Mesendoderm (in vitro differentiated cells): Measurements from ENCODE around the gene MYPN.
"Not testable (repeated sequence)": the region's sequence is repeated elsewhere in the genome, so short reads cannot be mapped to it uniquely, and the experiment has no call there.

Source experiments
- DNase-seq: peaks from one replicate; pipeline ENCODE4 v3.0.0; 2013
- H2AK5ac ChIP-seq: 2 replicates; pipeline ENCODE4 v1.6.1; 2013; ENCODE audit warnings: low read length, inconsistent platforms
- H2BK120ac ChIP-seq: 2 replicates; pipeline ENCODE4 v1.6.1; 2013; ENCODE audit warnings: low read depth, mild to moderate bottlenecking, low read length, moderate library complexity, mixed read lengths
- H2BK15ac ChIP-seq: replicated peaks from 2 replicates; pipeline ENCODE4 v1.6.1; 2013; ENCODE audit warnings: low read depth, mild to moderate bottlenecking, moderate library complexity
- H2BK5ac ChIP-seq: 2 replicates; pipeline ENCODE4 v1.6.1; 2013; ENCODE audit warnings: low read length, inconsistent platforms
- H3K18ac ChIP-seq: 2 replicates; pipeline ENCODE4 v1.6.1; 2013; ENCODE audit warnings: mild to moderate bottlenecking, low read length, mixed read lengths
- H3K23ac ChIP-seq: one replicate; pipeline ENCODE4 v1.6.1; 2013; ENCODE audit warnings: low read length
- H3K27ac ChIP-seq: 2 replicates; pipeline ENCODE4 v1.5.1; 2013; ENCODE audit warnings: low read depth, mild to moderate bottlenecking, inconsistent platforms, low read length, moderate library complexity
- H3K27me3 ChIP-seq: 2 replicates; pipeline ENCODE4 v1.6.1; 2013; ENCODE audit warnings: low read length, control low read depth, mild to moderate bottlenecking, inconsistent platforms; ENCODE audit not compliant: insufficient read depth, poor library complexity
- H3K36me3 ChIP-seq: 2 replicates; pipeline ENCODE4 v1.6.1; 2013; ENCODE audit warnings: low read length, inconsistent platforms; ENCODE audit not compliant: control insufficient read depth, insufficient read depth
- H3K4ac ChIP-seq: one replicate; pipeline ENCODE4 v1.6.1; 2013; ENCODE audit warnings: low read depth, mild to moderate bottlenecking, low read length, moderate library complexity
- H3K4me1 ChIP-seq: 2 replicates; pipeline ENCODE4 v1.6.1; 2013; ENCODE audit warnings: low read depth, low read length, inconsistent platforms; ENCODE audit not compliant: control insufficient read depth
- H3K4me2 ChIP-seq: 2 replicates; pipeline ENCODE4 v1.6.1; 2013; ENCODE audit warnings: low read length
- H3K4me3 ChIP-seq: 2 replicates; pipeline ENCODE4 v1.5.1; 2013; ENCODE audit warnings: mild to moderate bottlenecking, low read length
- H3K56ac ChIP-seq: one replicate; pipeline ENCODE4 v1.6.1; 2013; ENCODE audit warnings: low read length
- H3K79me1 ChIP-seq: 2 replicates; pipeline ENCODE4 v1.6.1; 2013; ENCODE audit warnings: low read length, inconsistent platforms
- H3K79me2 ChIP-seq: 2 replicates; pipeline ENCODE4 v1.6.1; 2013; ENCODE audit warnings: mild to moderate bottlenecking, low read length; ENCODE audit not compliant: control insufficient read depth, insufficient read depth
- H3K9ac ChIP-seq: 2 replicates; pipeline ENCODE4 v1.6.1; 2013; ENCODE audit warnings: low read length, inconsistent platforms
- H4K5ac ChIP-seq: one replicate; pipeline ENCODE4 v1.6.1; 2013; ENCODE audit warnings: low read length
- H4K8ac ChIP-seq: one replicate; pipeline ENCODE4 v1.6.1; 2013; ENCODE audit warnings: low read depth, mild to moderate bottlenecking, control low read depth, low read length, moderate library complexity
- WGBS: extraction: QIAGEN DNeasy Blood & Tissue Kit; methylation state at CpG from one replicate; pipeline ENCODE4 v1.1.7; 2013; ENCODE audit warnings: low lambda C conversion rate, missing lambda C conversion rate; ENCODE audit not compliant: insufficient coverage; ENCODE audit errors: extremely low coverage; 5-methylcytosine and 5-hydroxymethylcytosine counted together

Gene MYPN

DNA sequence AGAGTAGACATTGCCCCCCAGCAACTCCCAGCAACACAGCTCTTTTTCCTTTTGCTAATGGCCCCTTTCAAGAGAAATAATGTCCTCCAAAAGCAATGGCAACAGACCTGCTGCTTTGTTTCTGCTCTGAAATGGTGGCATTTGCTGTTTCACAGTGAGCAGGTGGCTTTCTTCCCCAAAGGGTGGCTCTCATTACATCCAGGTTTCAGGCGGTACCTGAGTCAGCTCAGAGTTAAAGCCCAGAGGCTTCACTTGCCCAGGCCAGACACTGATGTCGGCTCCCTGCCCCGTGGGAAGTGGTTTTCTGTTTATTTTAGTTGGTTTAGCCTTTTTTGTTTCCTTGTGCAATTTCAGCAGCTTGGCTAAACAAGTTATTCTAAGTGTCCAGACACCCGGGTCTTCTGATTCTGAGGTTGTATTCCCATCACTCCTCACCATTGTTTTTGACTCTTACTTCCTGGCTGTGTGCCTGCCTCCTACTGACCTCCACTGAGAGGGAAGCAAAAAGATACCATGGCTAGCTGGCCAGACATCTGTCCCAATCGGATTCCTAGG is 130.4 kb downstream of the MYPN start:
- Histone ChIP-seq H3K4me3 (no peak overlapping the region), H3K4ac (no peak overlapping the region), H3K79me1 (no peaks in the 10 kb centered on the region), H3K27ac (no peak overlapping the region), H4K5ac (no peak overlapping the region), H3K9ac (no peak overlapping the region), H2BK15ac (no peak overlapping the region), H3K23ac (no peak overlapping the region), H4K8ac (no peak overlapping the region), H2AK5ac (no peak overlapping the region), H3K56ac (no peak overlapping the region), H2BK5ac (no peak overlapping the region), H3K36me3 (no peaks in the 10 kb centered on the region), H3K27me3 (no peaks in the 10 kb centered on the region), H2BK120ac (no peak overlapping the region), H3K4me2 (no peak overlapping the region), H3K18ac (no peak overlapping the region), H3K79me2 (no peaks in the 10 kb centered on the region), H3K4me1 (no peaks in the 10 kb centered on the region)
- no peak for DNase-seq
- WGBS = no CpG with 5 or more reads among the region's 5 CpGs

DNA sequence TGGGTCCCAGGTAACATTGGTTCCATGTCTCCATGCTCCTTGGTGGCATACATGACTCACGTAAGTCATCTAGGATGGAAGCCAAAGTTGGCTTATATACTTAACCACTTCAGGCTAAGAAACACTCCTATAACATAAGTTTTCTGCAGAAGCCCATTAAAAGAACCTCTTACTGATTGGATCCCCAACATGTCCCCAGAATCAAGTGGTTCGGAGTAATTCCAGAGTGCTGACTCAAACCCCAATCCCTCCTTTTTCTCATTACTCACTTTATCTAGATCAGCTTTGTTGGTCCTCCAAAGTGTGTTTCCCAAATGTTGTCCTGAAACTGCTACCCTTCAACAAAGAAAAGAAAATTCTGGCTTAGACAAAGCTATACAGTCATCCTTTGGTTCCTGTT is 132.8 kb downstream of the MYPN start:
- H4K5ac ChIP-seq = no peak overlapping the region
- H4K8ac ChIP-seq = no peak overlapping the region
- no peaks in the 10 kb centered on the region for H3K79me2 ChIP-seq
- H3K79me1 ChIP-seq = no peaks in the 10 kb centered on the region
- no peak overlapping the region for H3K18ac ChIP-seq
- no peak overlapping the region for H3K9ac ChIP-seq
- WGBS = no CpG with 5 or more reads among the region's 2 CpGs
- H3K27ac ChIP-seq = no peak overlapping the region
- no peaks in the 10 kb centered on the region for H3K27me3 ChIP-seq
- no peak overlapping the region for H3K4me3 ChIP-seq
- no peaks in the 10 kb centered on the region for H3K4me1 ChIP-seq
- H2BK15ac ChIP-seq = no peak overlapping the region
- H3K23ac ChIP-seq = no peak overlapping the region
- H2BK120ac ChIP-seq = no peak overlapping the region
- H2AK5ac ChIP-seq = no peak overlapping the region
- no peak overlapping the region for H3K4me2 ChIP-seq
- no peak overlapping the region for H3K56ac ChIP-seq
- H2BK5ac ChIP-seq = no peak overlapping the region
- no peaks in the 10 kb centered on the region for H3K36me3 ChIP-seq
- DNase-seq = no peak
- no peak overlapping the region for H3K4ac ChIP-seq

DNA sequence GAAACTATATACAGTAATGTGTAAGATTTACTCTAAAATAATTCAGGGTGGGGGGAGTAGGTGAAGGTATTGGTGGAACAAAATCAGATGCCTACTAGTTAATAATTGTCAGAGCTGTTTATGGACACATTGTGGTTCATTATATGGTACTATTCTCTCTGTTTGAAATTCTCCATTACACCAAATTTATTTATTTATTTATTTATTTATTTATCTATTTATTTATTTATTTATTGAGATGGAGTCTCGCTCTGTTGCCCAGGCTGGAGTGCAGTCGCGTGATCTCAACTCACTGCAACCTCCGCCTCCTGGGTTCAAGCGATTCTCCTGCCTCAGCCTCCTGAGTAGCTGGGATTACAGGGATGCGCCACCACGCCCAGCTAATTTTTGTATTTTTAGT is 137.1 kb downstream of the MYPN start:
- not testable (repeated sequence) for H3K4me2 ChIP-seq, H2BK120ac ChIP-seq, H3K9ac ChIP-seq, H3K4me1 ChIP-seq, H3K56ac ChIP-seq, H3K23ac ChIP-seq, H3K4ac ChIP-seq, H2BK15ac ChIP-seq, H3K18ac ChIP-seq, H3K79me1 ChIP-seq, H4K8ac ChIP-seq, H3K27ac ChIP-seq, H2BK5ac ChIP-seq, H3K36me3 ChIP-seq, H2AK5ac ChIP-seq, H3K27me3 ChIP-seq, DNase-seq, H4K5ac ChIP-seq, H3K4me3 ChIP-seq, H3K79me2 ChIP-seq
- WGBS = no CpG with 5 or more reads among the region's 7 CpGs

DNA sequence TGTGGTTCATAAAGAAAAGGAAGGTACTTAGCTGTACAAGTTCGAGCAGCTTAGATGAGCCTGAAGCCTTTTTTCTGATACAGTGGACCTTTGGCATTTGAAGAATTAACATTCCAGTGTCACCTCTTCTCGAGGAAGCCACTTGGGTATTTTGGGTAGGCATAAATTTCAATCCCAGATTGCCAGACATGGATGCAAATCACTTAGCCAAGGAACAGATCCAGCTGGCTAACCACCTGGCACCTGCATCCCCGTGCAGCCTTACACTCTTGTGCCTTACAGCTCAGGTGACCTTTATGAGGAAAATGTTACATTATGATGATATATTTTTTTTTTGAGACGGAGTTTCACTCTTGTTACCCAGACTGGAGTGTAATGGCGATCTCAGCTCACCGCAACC is 138.6 kb downstream of the MYPN start:
- Histone ChIP-seq H2BK15ac (no peak overlapping the region), H3K23ac (no peak overlapping the region), H3K4me1 (peaks cover 6% of the 10 kb centered on the region), H3K4ac (no peak overlapping the region), H3K27me3 (no peaks in the 10 kb centered on the region), H3K18ac (no peak overlapping the region), H2AK5ac (no peak overlapping the region), H3K79me2 (no peaks in the 10 kb centered on the region), H2BK120ac (no peak overlapping the region), H4K8ac (no peak overlapping the region), H3K36me3 (no peaks in the 10 kb centered on the region), H4K5ac (no peak overlapping the region), H2BK5ac (no peak overlapping the region), H3K27ac (no peak overlapping the region), H3K9ac (no peak overlapping the region), H3K56ac (no peak overlapping the region), H3K79me1 (no peaks in the 10 kb centered on the region), H3K4me2 (no peak overlapping the region), H3K4me3 (no peak overlapping the region)
- WGBS = no CpG with 5 or more reads among the region's 6 CpGs
- DNase-seq = no peak

DNA sequence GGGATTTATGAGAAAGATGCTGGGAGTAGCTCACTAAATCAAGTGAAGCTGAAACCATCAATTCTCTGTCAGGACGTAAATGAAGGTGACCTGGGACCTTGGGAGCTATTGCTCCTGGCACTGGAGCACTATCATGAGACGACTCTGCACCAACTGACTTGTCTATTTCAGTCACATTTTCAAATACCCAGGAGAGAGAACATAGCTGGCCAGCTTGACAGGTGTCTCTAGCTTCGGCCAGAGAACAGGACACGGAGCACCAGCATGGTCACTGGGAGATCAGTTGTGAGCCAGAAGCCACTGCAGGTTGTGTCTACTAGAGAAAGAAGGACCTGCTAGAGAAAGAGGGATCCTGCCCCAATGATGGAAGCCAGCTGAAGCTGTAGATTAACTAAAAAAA is 140.0 kb downstream of the MYPN start:
- H3K4ac ChIP-seq = no peak overlapping the region
- no CpG with 5 or more reads among the region's 4 CpGs for WGBS
- no peaks in the 10 kb centered on the region for H3K27me3 ChIP-seq
- no peaks in the 10 kb centered on the region for H3K79me1 ChIP-seq
- H3K9ac ChIP-seq = no peak overlapping the region
- no peak overlapping the region for H3K18ac ChIP-seq
- H4K8ac ChIP-seq = no peak overlapping the region
- no peak overlapping the region for H2BK120ac ChIP-seq
- H3K23ac ChIP-seq = no peak overlapping the region
- H3K4me2 ChIP-seq = no peak overlapping the region
- no peaks in the 10 kb centered on the region for H3K36me3 ChIP-seq
- no peak overlapping the region for H2BK15ac ChIP-seq
- no peak overlapping the region for H3K4me3 ChIP-seq
- peaks cover 6% of the 10 kb centered on the region for H3K4me1 ChIP-seq
- no peak overlapping the region for H2BK5ac ChIP-seq
- no peak overlapping the region for H3K56ac ChIP-seq
- no peak for DNase-seq
- no peak overlapping the region for H3K27ac ChIP-seq
- H3K79me2 ChIP-seq = no peaks in the 10 kb centered on the region
- no peak overlapping the region for H2AK5ac ChIP-seq
- no peak overlapping the region for H4K5ac ChIP-seq

DNA sequence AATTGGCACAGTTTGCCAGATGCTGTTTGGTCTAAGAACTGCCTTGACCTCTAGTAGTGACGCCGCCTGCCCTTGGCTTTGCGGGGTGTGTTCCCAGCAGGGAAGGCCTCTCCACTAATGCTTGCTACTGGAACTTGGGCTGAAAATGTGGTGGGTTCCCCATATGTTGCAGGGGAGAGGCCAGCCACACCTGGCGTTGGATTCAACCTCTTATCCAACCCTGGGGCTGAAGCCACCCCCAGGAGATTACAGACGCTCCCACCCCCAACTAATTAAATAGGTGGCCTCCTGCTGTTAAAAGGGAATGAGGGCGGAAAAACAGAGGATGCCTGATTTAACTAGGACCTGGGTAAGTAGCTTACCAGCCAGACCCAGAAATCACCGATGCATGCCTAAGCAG is 141.9 kb downstream of the MYPN start:
- Histone ChIP-seq H2BK5ac (no peak overlapping the region), H3K27ac (no peak overlapping the region), H2BK120ac (no peak overlapping the region), H3K23ac (no peak overlapping the region), H3K18ac (no peak overlapping the region), H3K27me3 (no peaks in the 10 kb centered on the region), H3K36me3 (no peaks in the 10 kb centered on the region), H4K8ac (no peak overlapping the region), H3K4me3 (no peak overlapping the region), H3K4me2 (no peak overlapping the region), H4K5ac (no peak overlapping the region), H3K4ac (no peak overlapping the region), H3K9ac (no peak overlapping the region), H2AK5ac (no peak overlapping the region), H3K56ac (no peak overlapping the region), H3K4me1 (peaks cover 6% of the 10 kb centered on the region), H3K79me2 (no peaks in the 10 kb centered on the region), H2BK15ac (no peak overlapping the region), H3K79me1 (no peaks in the 10 kb centered on the region)
- peak; percentile 45 for DNase-seq
- WGBS = no CpG with 5 or more reads among the region's 7 CpGs
